ENCODE results near the gene ST6GAL1. TPM values are rescaled to one million over a fixed set of nuclear protein-coding genes. Genes with fewer than 3 reads are reported as not detected.

Gene ST6GAL1
- polyA plus RNA-seq, 1 of the 3 experiments (the other 2 are of a cell fraction) = 3.9 TPM

DNA sequence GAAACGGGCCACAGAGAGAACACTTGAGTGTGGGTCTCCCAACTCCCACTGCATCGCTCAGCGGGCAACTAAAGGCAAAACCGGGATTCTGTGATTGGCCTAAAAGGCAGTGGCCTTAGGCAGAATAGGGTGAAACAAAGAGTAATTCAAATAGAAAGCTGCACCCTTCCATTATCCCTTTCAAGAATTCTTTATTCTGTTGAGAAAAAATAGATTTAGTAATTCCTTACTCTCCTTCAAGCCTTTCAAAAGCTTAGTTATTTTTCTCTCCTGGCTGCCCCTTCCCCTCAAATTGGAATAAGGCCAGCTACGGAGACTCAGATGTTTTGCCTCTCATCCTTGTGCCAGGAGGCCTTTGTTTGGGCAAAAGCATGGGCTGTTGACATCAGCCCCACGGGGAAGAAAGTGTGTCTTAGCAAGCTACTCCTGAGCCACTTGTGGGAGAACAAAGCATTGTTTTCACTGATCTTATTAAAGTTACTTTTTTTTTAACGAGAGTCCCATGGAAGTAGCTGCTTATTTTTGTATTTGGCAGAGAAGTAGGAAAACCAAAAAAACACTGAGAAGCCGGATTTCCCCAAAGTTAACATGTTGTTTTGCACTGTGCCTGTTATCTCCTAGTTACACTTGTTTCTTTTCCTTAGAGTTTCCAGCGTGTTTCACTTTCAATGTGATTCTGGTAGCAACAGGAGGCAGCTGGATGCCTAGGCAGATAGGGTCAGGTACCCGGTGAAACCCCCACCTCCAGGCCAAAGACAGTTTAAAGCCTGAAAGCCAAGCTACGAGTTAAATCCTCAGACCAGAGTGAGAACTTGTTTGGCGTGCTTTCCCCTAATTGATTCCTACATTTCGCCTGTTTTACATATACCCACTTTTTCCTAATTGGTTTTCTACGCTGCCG is 2.2 kb downstream of the ST6GAL1 start:
- H3K27ac ChIP-seq (ENCODE audit: low read depth in 2 of 2, low read length in 1 of 2) = no peak overlapping the region
- peak overlapping the region; percentile 82 to 90; a peak in 2 of 4 replicates for H3K4me3 ChIP-seq (ENCODE audit: low read depth in 2 of 2, low read length in 1 of 2)
- no peaks in the 10 kb centered on the region for H3K79me2 ChIP-seq (ENCODE audit: insufficient read depth)
- no peak for TF ChIP-seq SIN3A (IDR thresholded peaks at IDR 0.05; ENCODE audit: borderline replicate concordance, low read depth, low read length)
- TF ChIP-seq NFIC (IDR thresholded peaks at IDR 0.05; ENCODE audit: borderline replicate concordance) = no peak
- TF ChIP-seq SMC3 (IDR thresholded peaks at IDR 0.05; ENCODE audit: low read depth, low read length) = no peak
- no peak for TF ChIP-seq YY1 (IDR thresholded peaks at IDR 0.05; ENCODE audit: low read depth)
- no peak for TF ChIP-seq MXI1 (IDR thresholded peaks at IDR 0.05; ENCODE audit: low read depth, low read length)
- no peak for TF ChIP-seq RAD21 (IDR thresholded peaks at IDR 0.05; ENCODE audit: low read length)
- no peak for TF ChIP-seq FOSL2 (IDR thresholded peaks at IDR 0.05; ENCODE audit: borderline replicate concordance, low read depth)
- DNase-seq = no peak
- ChIA-PET CTCF (interaction anchor here (1.4 to 2.1 kb wide), 4 partner anchors 10 to 83 kb away, joined by 3 to 7 read pairs (median 4); no protein-coding TSS in a partner anchor), POLR2A (no interaction called here)
- H3K9me3 ChIP-seq = no peaks in the 10 kb centered on the region
- no peak overlapping the region for H3K9ac ChIP-seq
- H3K36me3 ChIP-seq (replicated peaks in 1 of 2; ENCODE audit: control insufficient read depth in 1 of 2, insufficient read depth in 2 of 2, low read length in 1 of 2) = no peaks in the 10 kb centered on the region
- WGBS (ENCODE audit: low lambda C conversion rate) = 75% methylated on average over 14 of the region's 15 CpGs
- H3K27me3 ChIP-seq (ENCODE audit: insufficient read depth) = no peaks in the 10 kb centered on the region
- H4K20me1 ChIP-seq (ENCODE audit: insufficient read depth) = no peaks in the 10 kb centered on the region
- H3K4me1 ChIP-seq (ENCODE audit: control insufficient read depth in 1 of 2, insufficient read depth in 2 of 2, low read depth in 1 of 2, low read length in 1 of 2) = peaks cover 8 to 11% of the 10 kb centered on the region in 2 experiments; a peak in 2 of 4 replicates
- H2AFZ ChIP-seq (ENCODE audit: low read depth) = peak overlapping the region; percentile 98
- H3K4me2 ChIP-seq = peak overlapping the region; percentile 97
- H3F3A ChIP-seq (replicated peaks; ENCODE audit: insufficient read depth) = peaks cover 3% of the 10 kb centered on the region
- H3K9me2 ChIP-seq = no peaks in the 10 kb centered on the region

GRCh38 chr3:186933816-186934215 is 3.5 kb downstream of the ST6GAL1 start:
- H3K27ac ChIP-seq (ENCODE audit: low read depth in 2 of 2, low read length in 1 of 2) = no peak overlapping the region
- H3K9ac ChIP-seq = no peak overlapping the region
- H4K20me1 ChIP-seq (ENCODE audit: insufficient read depth) = no peaks in the 10 kb centered on the region
- no peak overlapping the region for H3K4me2 ChIP-seq
- TF ChIP-seq EP300 (IDR thresholded peaks at IDR 0.05; ENCODE audit: borderline replicate concordance in 1 of 2, low read depth in 1 of 2, low read length in 1 of 2) (no peak), FOXM1 (IDR thresholded peaks at IDR 0.05; ENCODE audit: low read depth) (no peak), ZBTB33 (IDR thresholded peaks at IDR 0.05; ENCODE audit: borderline replicate concordance, low read depth) (no peak), GABPA (IDR thresholded peaks at IDR 0.05; ENCODE audit: low read depth) (no peak)
- H3K27me3 ChIP-seq (ENCODE audit: insufficient read depth) = no peaks in the 10 kb centered on the region
- no peaks in the 10 kb centered on the region for H3K9me2 ChIP-seq
- no peaks in the 10 kb centered on the region for H3K79me2 ChIP-seq (ENCODE audit: insufficient read depth)
- no peaks in the 10 kb centered on the region for H3K9me3 ChIP-seq
- POLR2A ChIA-PET = no interaction called here
- H2AFZ ChIP-seq (ENCODE audit: low read depth) = no peak overlapping the region
- no peak for DNase-seq
- CTCF ChIA-PET = interaction anchor here (1.2 kb wide), 1 partner anchor 231 kb away, joined by 4 read pairs; no protein-coding TSS in a partner anchor
- no peaks in the 10 kb centered on the region for H3K36me3 ChIP-seq (replicated peaks in 1 of 2; ENCODE audit: control insufficient read depth in 1 of 2, insufficient read depth in 2 of 2, low read length in 1 of 2)
- H3K4me3 ChIP-seq (ENCODE audit: low read depth in 2 of 2, low read length in 1 of 2) = no peak overlapping the region
- H3K4me1 ChIP-seq (ENCODE audit: control insufficient read depth in 1 of 2, insufficient read depth in 2 of 2, low read depth in 1 of 2, low read length in 1 of 2) = peaks cover 8 to 11% of the 10 kb centered on the region in 2 experiments; a peak in 2 of 4 replicates
- 90% methylated on average over 3 of the region's 4 CpGs for WGBS (ENCODE audit: low lambda C conversion rate)
- peaks cover 3% of the 10 kb centered on the region for H3F3A ChIP-seq (replicated peaks; ENCODE audit: insufficient read depth)

Data from SK-N-SH (cell line).